Measurements from ENCODE around the gene F7.

The F7 gene

DNA sequence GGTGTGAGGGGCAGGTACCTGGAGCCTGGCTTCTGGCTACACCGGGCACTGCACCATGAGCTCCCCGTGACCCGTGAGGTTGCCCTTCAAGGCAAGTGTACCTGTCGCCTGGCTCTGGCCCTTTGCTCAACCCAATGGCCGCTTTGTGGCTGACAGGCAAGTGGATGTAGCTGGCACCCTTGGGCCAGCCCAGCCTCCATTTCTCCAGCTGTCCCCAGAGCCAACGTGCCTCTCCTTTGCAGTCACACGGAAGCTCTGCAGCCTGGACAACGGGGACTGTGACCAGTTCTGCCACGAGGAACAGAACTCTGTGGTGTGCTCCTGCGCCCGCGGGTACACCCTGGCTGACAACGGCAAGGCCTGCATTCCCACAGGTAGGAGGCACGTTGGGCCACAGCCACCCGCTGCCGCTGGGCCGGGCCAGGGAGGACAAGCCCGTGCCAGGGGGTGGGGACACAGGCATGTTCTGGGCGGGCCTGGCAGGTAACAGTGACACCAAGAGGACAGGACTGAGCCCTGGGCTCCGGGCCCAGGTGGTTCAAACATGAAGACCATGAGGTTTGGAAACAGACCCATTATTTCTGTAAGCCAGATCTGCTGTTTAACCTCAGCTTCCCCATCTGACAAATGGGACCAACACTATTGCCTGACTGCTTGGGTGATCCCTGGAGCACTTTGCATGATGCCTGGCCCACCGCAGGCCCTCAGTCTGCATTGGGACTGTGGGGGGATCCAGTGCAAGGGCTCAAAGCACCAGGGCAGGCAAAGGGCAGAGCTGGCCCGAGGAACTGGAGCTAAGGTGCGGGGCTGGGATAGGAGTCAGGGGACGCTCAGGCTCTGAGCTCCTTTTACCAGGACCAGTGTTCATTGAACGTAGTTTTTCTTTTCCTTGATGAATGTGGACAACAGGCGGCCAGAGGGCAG lies 35.3 kb downstream of the F7 start:
- no peak for DNase-seq

DNA sequence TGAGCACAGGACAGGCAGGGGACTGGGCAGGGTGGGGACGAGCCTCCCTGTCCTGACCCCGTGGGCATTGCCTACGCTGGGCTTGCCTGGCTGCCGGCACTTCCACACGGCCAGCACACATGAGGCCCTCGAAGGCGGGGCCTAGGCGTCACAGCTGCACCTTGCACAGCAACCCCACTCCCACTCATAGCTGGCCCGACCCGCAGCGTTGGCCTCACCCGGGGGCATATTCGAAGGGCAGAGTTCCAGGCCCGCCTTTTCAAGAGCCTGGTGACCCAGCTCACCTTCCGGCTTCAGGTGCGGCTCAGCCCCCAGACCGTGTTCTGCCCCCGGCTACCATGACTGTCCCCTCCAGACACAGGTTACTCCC lies 36.0 kb downstream of the F7 start:
- DNase-seq, result no peak

DNA sequence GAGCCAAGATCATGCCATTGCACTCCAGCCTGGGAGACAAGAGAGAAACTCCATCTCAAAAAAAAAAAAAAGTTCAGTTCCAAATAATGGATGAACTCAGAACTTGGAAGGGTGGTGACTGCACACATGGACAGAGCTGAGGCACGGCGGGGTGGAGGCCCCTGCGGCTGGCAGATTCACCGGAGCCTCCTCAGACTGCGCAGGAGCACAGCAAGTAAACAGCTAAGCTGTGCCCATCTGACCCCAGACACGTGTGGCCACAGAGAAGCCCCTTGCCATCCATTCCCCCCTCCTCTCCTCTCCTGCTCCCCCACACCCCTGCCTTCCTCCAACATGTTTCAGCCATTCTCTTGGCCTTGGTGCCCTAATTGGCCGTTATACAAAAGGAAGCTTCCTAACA lies 37.3 kb downstream of the F7 start:
- no peak for DNase-seq

DNA sequence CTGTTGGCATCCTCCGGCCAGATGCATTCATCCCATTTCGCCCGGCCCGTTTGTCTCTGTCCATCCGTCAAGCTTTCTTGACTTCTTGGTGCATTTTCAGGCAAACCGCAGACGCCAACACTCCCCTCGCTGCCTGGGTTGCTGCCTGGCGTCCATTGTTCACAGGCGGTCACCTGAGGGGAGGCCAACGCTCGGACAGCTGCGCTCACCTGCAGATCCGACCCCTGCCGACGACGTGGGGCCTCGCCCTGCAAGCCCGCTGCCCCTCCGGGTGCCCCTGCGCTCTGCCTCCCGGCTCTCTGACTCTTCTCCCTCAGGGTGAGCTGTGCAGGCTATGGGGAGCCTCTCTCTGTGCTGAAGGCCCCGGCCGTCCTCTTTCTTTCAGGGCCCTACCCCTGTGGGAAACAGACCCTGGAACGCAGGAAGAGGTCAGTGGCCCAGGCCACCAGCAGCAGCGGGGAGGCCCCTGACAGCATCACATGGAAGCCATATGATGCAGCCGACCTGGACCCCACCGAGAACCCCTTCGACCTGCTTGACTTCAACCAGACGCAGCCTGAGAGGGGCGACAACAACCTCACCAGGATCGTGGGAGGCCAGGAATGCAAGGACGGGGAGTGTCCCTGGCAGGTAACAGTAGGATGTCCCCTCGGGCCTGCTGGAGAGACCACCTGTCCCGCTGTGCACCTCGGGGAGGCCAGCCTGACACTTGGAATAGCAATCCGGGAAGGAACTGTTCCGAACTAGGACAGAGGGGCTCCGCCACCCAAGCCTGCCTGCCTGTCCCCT lies 38.1 kb downstream of the F7 start:
- no peak for DNase-seq

DNA sequence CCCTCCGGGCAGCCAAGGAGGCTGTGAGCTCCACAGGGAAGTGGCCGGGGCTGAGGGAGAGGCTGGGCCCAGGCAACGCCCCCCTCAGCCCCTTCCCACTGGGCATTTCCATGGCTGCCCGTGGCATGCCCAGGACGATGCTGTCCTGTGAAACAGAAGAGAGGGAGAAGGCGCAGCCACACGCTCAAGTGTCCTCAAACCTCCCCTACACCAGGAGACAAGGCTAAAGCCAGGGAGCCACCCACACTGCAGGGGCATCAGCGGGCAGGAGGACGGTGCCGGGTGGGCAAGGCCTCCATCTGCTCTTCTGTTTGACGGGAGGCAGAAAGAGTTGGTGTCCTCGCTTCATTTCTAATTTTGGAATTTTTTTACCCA lies 38.7 kb downstream of the F7 start:
- no peak for DNase-seq

DNA sequence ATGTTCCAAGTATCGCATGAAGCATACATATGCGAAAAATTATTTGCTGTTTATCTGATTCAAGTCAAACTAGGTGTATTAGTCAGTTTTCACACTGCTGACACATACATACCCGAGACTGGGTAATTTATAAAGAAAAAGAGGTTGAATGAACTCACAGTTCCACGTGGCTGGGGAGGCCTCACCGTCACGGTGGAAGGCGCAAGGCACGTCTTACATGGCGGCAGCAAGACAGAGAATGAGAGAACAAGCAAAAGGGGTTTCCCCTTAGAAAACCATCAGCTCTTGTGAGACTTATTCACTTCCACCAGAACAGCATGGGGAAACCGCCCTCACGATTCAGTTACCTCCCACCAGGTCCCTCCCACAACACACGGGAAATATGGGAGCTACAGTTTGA lies 39.9 kb downstream of the F7 start:
- no peak for DNase-seq

DNA sequence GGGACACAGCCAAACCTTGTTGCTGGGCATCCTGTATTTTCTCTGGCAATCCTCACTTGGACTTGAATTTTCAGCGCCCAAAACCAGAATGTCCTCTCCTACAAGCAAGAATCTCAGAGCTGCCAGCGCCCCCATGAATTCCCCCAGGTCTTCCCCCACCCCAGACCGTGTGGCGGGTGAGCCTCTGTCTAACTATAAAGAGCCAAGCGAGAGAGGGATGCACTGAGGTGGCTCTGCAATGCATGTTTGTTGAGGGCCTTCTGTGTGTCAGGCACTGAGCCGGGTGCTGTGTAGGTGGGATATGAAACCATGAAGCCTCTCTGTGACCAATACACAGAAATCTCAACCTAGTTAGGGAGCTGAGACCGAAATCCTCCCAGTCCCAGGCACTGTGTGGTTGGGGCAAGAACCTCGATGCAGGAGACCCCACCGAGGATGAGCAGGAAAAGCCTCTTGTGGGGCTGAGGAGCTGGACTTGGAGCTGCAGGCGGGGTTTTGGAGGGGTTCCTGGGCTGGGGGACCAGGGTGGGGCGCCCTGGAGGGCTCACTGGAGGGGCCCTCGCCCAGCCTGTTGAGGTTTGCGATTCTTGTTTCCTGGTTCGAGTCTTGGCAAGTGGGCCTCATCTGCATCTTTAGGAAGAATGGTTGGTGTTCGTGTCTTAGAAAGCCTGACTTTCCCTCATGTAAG lies 40.5 kb downstream of the F7 start:
- no peak for DNase-seq

DNA sequence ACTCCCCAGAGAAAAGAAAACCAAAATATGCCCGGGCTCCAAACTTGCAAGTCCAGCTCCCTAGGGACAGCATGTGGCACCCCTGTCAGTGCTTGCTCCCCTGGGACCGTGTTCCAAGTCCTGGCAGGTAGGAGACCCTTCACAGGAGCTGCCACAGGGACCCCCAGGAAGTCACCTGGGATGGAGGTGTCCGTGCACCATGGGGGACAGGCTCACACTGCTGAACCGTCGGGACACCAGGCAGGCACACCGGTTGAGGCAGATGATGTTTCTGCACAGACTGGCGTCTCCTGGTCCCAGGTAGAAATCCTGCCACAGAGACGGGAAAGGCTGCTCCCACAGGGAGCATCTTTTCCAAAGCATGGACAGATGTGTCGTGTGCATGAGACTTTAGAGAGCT lies 41.2 kb downstream of the F7 start:
- DNase-seq, result no peak

DNA sequence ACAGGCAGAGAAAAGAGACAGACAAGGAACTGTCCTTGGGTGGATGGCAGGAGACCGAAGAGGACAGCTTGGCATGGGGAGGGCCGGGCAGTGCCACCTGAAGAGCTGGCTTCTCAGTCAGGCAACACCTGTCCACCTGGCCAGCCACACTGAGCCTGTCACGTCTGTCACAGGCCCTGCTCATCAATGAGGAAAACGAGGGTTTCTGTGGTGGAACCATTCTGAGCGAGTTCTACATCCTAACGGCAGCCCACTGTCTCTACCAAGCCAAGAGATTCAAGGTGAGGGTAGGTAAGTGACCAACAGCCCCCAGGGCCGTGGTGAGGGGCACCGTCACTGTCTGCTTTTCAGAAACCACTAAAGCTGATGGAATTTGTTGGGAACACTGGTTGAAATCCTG lies 41.6 kb downstream of the F7 start:
- peak in 1 of 14 donors; percentile 10 for DNase-seq

DNA sequence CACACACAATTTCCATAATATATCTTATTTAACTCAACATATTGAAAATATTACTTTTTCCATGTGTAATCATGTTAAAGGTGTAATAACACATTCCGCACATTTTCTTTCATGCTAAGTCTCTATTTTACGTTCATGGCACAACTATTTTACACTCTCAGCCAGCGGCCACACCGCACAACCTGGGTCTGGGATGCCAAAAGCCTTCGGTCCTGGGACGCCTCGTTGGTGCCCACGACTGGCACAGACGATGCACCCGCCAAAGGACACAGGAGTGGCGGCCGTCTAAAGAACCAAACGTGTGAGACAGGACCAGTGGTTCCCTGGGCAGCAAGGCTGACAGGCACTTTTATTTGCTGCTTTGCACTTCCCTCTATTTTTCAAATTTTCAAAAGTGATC lies 42.8 kb downstream of the F7 start:
- DNase-seq, result no peak

DNA sequence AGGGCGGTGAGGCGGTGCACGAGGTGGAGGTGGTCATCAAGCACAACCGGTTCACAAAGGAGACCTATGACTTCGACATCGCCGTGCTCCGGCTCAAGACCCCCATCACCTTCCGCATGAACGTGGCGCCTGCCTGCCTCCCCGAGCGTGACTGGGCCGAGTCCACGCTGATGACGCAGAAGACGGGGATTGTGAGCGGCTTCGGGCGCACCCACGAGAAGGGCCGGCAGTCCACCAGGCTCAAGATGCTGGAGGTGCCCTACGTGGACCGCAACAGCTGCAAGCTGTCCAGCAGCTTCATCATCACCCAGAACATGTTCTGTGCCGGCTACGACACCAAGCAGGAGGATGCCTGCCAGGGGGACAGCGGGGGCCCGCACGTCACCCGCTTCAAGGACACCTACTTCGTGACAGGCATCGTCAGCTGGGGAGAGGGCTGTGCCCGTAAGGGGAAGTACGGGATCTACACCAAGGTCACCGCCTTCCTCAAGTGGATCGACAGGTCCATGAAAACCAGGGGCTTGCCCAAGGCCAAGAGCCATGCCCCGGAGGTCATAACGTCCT lies 43.4 kb downstream of the F7 start:
- no peak for DNase-seq

DNA sequence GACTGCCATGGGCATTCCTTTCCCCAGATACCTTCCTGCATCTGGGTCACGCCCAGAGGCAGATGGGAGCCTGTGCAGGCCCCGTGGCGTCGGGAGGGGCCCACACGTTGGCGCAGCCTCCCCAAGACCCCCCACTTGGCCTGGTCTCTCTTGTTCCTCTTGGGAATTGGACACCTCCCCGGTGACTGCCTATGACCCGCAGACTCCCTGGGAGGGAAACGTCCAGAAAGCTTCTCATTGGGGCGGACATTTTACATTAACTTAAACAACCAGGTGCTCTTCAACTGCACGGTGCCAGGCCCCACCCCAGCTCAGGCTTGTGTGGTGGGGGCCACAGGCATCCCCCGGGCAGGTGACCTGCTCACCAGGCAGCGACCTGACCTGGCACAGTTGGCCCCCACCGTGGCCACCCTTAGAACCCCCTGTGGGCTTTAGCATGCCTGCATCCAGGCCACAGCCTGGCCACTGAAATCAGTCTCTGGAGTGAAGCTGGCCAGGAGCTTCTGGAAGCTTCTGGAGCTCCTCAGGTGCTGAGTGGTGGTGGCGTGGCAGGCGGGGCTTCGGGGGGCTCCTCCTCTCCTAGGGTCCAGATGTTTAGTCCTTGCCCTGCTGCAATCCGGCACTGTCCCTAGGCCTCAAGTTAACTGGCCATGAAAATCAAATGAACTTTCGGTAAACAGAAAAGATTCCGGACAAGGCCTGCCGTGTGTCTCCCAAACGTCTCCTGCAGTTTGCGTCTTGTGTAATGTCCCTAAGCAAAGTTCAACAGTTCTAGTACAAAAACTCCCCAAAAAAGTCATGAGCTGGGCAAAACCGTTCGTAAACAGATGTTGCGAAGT lies 44.3 kb downstream of the F7 start:
- no peak for DNase-seq

DNA sequence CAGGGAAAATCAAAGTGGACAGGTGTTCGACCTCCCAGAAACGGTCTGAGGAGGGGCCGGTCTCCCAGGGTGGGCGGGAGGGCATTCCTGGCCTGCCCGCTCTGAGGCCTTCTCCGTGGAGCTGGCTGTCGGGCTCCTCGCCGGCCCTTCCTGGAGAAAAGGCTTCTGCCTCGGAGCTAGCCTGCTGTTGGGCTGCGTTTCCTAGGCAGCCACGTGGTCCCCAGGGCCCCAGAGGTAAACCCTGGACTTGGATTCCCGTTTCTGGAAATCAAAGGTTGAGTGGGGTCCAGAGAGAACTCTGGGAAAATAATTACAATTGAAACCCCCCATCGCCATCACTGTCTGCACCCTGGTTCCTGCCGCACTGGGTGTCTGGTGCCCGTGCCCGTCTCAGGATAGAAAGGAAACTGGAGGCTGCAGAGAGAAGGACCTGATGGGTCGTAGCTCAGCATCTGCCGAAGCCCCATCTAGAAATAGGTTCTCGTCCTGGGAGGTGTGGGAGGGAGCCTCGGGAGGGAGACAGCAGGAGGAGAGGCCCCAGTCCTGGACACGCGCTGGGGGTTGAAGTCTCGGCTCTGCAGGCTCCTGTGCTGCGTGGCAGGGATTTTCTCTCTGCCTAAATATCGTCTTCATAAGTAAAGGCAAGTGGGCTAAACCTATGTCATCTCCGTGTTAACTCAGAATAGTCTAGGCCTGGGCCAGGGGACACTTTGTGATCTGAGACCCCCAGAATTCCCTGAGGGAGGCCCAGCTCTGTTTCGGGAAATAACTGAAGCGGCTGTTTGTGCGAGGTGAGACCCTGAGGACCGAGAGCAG lies 45.2 kb downstream of the F7 start:
- no peak for DNase-seq

DNA sequence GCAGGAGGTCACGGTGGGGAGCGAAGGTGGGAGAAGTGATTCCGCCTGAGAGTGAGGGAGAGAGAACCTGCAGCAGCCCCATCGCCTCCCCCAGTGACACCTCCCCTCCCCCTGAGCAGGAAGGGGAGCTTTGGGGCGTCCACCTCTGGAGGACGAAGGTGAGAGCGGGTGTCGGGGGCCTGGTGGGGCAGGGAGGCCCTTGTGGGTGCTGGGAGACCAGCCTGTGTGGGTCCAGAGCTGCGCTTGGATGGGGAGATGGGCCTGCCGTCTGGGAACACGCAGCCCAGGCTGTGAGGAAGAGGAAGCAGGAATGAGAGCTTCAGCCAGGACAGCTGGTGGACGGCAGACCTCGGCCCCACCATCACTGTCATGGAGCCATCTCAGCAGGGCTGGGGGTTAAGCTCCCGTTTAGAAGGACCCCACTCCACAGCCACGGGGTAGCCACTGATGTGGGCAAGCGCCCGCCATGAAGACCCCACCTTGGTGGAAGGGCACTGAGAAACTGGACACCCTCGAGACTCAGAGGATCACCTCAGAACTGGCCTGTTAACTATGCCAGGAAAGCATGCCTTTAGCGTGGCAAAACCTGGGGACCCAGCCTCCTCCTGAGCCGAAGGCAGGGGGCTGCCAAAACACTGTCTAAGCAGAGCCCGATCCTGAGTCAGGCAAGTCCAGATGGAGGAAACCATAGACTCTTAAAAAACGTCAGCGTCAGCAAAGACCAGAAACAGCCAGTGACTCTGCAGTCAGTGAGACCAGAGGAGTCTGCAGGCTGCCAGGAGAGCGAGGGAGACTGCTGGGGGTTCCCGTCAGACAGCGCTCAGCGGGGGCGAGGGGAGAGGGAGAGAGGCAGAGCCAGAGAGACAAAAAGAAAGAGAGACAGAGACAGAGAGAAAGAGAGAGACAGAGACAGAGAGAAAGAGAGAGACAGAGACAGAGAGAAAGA lies 46.4 kb downstream of the F7 start:
- DNase-seq, result peak in 6 of 14 donors; percentile 9 to 38 (median 18)

DNA sequence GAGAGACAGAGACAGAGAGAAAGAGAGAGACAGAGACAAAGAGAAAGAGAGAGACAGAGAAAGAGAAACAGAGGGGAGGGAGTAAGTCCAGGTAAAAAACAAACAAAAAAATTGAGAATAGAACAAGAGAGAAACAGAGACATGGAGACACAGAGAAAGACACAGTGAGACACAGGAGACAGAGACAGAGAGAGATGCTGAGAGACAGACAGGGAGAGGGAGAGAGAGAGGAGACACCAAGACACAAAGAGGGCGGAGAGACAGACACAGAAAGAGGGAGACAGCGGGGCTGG lies 47.0 kb downstream of the F7 start:
- no peak for DNase-seq

DNA sequence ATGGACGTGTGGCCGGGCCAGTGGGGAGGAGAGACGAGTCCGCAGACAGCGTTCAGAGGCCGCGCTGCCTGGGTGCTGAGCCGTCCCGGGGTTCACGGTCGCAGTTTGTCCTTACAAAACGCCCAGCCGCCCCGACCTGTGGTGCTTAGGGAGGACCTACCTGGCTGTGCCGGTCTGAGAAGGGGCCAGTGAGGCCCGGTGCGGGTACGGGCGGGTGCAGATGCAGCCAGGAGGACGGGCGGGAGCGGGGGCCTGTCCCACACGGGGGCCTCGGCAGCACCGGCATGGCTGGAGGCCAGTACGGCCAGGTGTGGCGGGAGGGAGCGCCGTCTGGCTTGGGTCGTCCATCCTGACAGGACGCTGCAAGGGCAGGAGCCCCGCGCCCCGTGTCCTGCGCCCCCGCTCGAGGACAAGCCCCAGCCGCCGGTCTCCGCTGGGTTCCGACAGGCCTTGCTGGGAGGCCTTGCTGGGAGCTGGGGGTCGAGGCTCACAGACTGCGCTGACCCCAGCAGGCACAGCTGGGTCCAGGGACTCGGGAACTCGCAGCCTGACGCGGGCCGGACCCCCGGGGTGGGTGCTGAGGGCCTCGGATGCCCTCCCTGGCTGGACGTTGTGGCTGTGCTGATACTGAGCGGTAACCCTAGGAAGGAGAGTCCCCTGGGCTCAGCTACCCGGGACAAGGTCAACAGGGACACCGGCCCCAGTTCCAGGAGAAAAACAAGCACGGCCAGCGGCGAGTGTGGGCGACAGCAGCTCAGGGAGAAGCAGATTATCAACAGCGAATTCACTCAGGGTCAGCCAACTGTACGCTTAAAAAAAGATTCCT lies 47.6 kb downstream of the F7 start:
- peak in 11 of 14 donors; percentile 27 to 79 (median 59) for DNase-seq

DNA sequence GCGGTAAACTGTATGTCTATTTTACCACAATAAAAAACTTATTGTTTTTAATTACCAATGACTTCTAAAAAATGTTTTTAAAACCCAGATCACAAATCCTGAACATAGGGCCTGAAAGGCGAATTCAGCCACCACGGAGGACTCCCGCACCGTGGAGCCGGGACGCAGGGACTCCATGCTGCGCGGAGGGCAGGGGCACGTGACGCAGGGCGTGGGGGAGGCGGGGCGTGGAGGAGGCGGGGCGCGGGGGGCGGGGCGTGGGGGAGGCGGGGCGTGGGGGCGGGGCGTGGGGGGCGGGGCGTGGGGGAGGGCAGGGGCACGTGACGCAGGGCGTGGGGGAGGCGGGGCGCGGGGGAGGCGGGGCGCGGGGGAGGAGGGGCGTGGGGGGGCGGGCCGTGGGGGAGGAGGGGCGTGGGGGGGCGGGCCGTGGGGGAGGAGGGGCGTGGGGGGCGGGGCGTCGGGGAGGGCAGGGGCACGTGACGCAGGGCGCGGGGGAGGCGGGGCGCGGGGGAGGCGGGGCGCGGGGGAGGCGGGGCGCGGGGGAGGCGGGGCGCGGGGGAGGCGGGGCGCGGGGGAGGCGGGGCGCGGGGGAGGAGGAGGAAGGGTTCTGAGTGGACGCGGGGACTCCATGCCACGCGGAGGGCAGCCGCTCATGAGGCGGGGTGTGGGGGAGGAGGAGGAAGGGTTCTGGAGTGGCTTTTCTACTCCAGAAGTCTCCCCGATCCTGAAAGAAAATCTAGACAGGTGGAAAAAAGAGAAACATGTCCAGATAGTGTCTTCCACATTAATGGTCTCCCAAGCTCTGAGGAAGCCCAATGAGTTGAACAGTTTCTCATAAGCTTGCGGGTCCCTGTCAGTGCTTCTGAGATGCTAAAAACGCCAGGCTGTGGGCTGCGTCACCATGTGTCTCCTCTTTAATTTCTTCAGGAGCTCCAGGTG lies 48.5 kb downstream of the F7 start:
- peak in 13 of 14 donors; percentile 10 to 82 (median 66) for DNase-seq

DNA sequence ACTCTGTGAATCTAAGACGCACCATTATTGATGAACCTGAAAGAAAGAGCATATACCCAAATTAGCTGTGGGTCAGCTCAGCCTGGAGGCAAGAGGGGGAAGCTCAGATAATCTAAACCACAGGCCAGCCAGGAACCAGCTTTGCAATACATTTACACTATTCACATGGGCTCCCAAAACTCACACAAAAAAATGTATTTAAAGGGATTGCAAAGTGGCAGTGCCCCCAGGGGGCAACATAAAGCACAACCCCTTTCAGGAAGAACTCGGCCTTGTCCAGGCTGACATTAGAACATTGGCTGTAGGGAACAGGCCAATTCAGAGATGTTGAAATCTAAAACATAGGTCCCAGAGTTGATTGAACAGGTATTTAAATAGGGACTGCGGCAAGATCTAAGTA lies 49.6 kb downstream of the F7 start:
- DNase-seq, result no peak

Measured in C1 segment of cervical spinal cord (tissue), 14 donors.